ENCODE measurements around the gene MFSD12.
A peak's percentile ranks its signal among the peaks of the same experiment; 100 is the strongest.
"Not testable (repeated sequence)": the region's sequence is repeated elsewhere in the genome, so short reads cannot be mapped to it uniquely, and the experiment has no call there.

Gene MFSD12

GRCh38 chr19:3584036-3584802 lies 26.8 kb upstream of the MFSD12 start:
- not testable (repeated sequence) for DNase-seq

GRCh38 chr19:3581792-3582191 lies 24.4 kb upstream of the MFSD12 start:
- not testable (repeated sequence) for DNase-seq

GRCh38 chr19:3580156-3580934 lies 23.0 kb upstream of the MFSD12 start:
- DNase-seq = no peak

- no peak for DNase-seq
Observed at GRCh38 chr19:3578390-3578789, 21.0 kb upstream of the MFSD12 start.

GRCh38 chr19:3577723-3578344 lies 20.4 kb upstream of the MFSD12 start:
- no peak for DNase-seq

- no peak for DNase-seq
Observed at GRCh38 chr19:3576696-3577443, 19.5 kb upstream of the MFSD12 start.

GRCh38 chr19:3575949-3576673 lies 18.7 kb upstream of the MFSD12 start:
- no peak for DNase-seq

- DNase-seq = no peak
Observed at GRCh38 chr19:3575260-3575741, 17.9 kb upstream of the MFSD12 start.

- peak; percentile 64 for DNase-seq
Observed at GRCh38 chr19:3573858-3574637, 16.7 kb upstream of the MFSD12 start.

- no peak for DNase-seq
Observed at GRCh38 chr19:3573162-3573857, 15.9 kb upstream of the MFSD12 start.

GRCh38 chr19:3572855-3573161 lies 15.4 kb upstream of the MFSD12 start, which contains the start of gene HMG20B:
Gene HMG20B (plus strand): TSS chr19:3572944. CDS start chr19:3573310, 366 bp downstream.
- DNase-seq = no peak

- peak; percentile 99 for DNase-seq
Observed at GRCh38 chr19:3572132-3572854, 14.9 kb upstream of the MFSD12 start.

GRCh38 chr19:3570606-3571011 lies 13.2 kb upstream of the MFSD12 start:
- no peak for DNase-seq

GRCh38 chr19:3570042-3570441 lies 12.7 kb upstream of the MFSD12 start:
- DNase-seq = not testable (repeated sequence)

- no peak for DNase-seq
Observed at GRCh38 chr19:3565139-3565538, 7.8 kb upstream of the MFSD12 start.

- no peak for DNase-seq
Observed at GRCh38 chr19:3563709-3564524, 6.5 kb upstream of the MFSD12 start.

GRCh38 chr19:3556978-3557460 lies 367 bp downstream of the MFSD12 start:
- peak; percentile 55 for DNase-seq

GRCh38 chr19:3556423-3556977 lies 886 bp downstream of the MFSD12 start:
- DNase-seq = no peak

All from activated CD4-positive, alpha-beta T cell treated with anti-CD3 and anti-CD28 coated beads for 1 hour (primary cell).